Transverse colon (tissue), 4 donors: Measurements from ENCODE around the gene SEC61B.

ENCODE experiments used
- CTCF ChIP-seq, 5 experiments: fragments of 200-600 bp in 3 of 5; fragments of 450-650 bp in 2 of 5; sonication (generic) in 3 of 5; IDR thresholded peaks; 1 replicate in 2 of 5; 2 replicates in 3 of 5; pipeline ENCODE4 v1.5.1; 2016 to 2017; ENCODE audit warnings: antibody characterized with exemption in 5 of 5, inconsistent platforms in 3 of 5, mild to moderate bottlenecking in 2 of 5, moderate library complexity in 1 of 5
- EP300 ChIP-seq: sonication (generic); formaldehyde crosslinking; IDR thresholded peaks from one replicate; pipeline ENCODE4 v1.6.1; 2017; ENCODE audit warnings: antibody characterized with exemption, low read depth
- POLR2A ChIP-seq: fragments of 450-650 bp; IDR thresholded peaks from one replicate; pipeline ENCODE4 v1.6.1; 2016; ENCODE audit warnings: antibody characterized with exemption, mild to moderate bottlenecking, moderate library complexity
- POLR2AphosphoS5 ChIP-seq, 3 donors: sonication (generic); formaldehyde crosslinking; IDR thresholded peaks; one replicate each; pipeline ENCODE4 v1.6.1; 2016; ENCODE audit warnings: antibody characterized with exemption in 3 of 3

DNA sequence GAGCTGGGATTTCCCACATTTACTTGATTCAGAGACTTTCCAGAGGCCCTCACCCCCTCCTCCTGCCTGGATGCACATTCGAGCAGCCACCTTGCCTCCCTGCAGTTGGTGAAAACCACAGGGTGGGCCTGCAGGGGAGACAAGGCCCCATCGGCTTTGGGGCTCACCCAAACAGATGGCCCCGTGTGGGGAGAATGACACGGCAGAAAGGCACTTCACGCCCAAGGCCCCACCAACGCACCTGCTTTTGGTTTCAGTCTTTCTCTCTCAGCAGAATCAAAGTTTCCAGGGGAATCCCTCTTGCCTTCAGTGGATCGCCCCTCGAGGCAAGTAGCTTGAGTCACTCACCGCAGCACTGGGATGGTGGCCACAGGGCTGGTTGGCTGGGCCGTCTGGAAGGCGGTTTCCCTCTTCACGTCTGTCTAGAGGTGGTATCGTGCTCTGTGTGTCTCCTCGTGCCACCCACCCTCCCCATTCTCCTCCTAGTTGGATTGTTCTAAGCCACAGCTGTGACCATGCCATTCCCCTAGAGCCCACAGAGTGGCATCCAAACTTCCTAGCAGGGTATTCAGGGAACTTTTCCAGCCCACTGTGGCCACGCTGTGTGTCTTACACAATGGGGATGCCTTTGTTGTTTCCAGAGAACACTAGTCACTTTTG lies 31.8 kb downstream of the SEC61B start:
- TF ChIP-seq CTCF (IDR thresholded peaks at IDR 0.05) (no peak), POLR2AphosphoS5 (IDR thresholded peaks at IDR 0.05) (no peak), POLR2A (no peak), EP300 (no peak)
